T-helper 1 cell (primary cell): Measurements from ENCODE around the gene DUSP22.

Experiments used
- DNase-seq, 5 donors: peaks; one replicate each; pipeline ENCODE4 v3.0.0-alpha.2; 2012 to 2020

The DUSP22 gene

GRCh38 chr6:340991-341827 is 48.9 kb downstream of the DUSP22 start:
- DNase-seq, result no peak

- no peak for DNase-seq
Observed at GRCh38 chr6:341914-342831, 49.9 kb downstream of the DUSP22 start.

- DNase-seq, result no peak
Observed at GRCh38 chr6:342832-343179, 50.5 kb downstream of the DUSP22 start.

- no peak for DNase-seq
Observed at GRCh38 chr6:343226-343935, 51.1 kb downstream of the DUSP22 start.

GRCh38 chr6:343960-344815 is 51.9 kb downstream of the DUSP22 start:
- no peak for DNase-seq

- DNase-seq, result no peak
Observed at GRCh38 chr6:344816-345340, 52.6 kb downstream of the DUSP22 start.

- no peak for DNase-seq
Observed at GRCh38 chr6:345747-346385, 53.6 kb downstream of the DUSP22 start.

GRCh38 chr6:346386-347030 is 54.2 kb downstream of the DUSP22 start:
- DNase-seq, result no peak

- DNase-seq, result no peak
Observed at GRCh38 chr6:347232-347631, 54.9 kb downstream of the DUSP22 start.

GRCh38 chr6:347951-348859 is 55.9 kb downstream of the DUSP22 start:
- no peak for DNase-seq

- DNase-seq, result no peak
Observed at GRCh38 chr6:348860-349396, 56.6 kb downstream of the DUSP22 start.

- DNase-seq, result no peak
Observed at GRCh38 chr6:349491-349921, 57.2 kb downstream of the DUSP22 start.

GRCh38 chr6:350371-350770 is 58.1 kb downstream of the DUSP22 start:
- DNase-seq, result no peak

GRCh38 chr6:351011-351866 is 59.0 kb downstream of the DUSP22 start:
- DNase-seq, result no peak

GRCh38 chr6:351867-352289 is 59.6 kb downstream of the DUSP22 start:
- DNase-seq, result no peak

GRCh38 chr6:352474-352873 is 60.2 kb downstream of the DUSP22 start:
- no peak for DNase-seq

- no peak for DNase-seq
Observed at GRCh38 chr6:352896-353470, 60.7 kb downstream of the DUSP22 start.
